Measurements from ENCODE around the gene ST7. TPM values are rescaled to one million over a fixed set of nuclear protein-coding genes. Genes with fewer than 3 reads are reported as not detected.

Gene ST7
- total RNA-seq, 4 donors from 2014 or later, result 23.7 to 29.5 (median 25.5) TPM

DNA sequence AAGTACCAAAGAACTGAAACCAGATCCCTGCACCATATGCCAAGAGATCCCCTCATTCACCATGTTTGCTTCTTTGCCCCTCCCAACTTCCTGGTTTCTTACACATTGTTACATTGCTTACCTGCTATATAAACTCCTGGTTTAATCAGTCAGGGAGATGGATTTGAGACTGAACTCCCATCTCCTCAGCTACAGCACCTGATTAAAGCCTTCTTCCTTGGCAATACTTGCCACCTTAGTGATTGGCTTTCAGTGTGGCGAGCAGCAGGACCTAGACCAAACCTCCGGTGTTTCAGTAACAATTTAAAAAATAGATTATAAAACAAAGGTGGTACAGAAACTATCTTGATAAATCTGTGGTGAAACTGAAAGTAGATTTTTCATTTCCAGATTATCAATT, 122.6 kb downstream of the ST7 start:
- TF ChIP-seq, protein P1, sequence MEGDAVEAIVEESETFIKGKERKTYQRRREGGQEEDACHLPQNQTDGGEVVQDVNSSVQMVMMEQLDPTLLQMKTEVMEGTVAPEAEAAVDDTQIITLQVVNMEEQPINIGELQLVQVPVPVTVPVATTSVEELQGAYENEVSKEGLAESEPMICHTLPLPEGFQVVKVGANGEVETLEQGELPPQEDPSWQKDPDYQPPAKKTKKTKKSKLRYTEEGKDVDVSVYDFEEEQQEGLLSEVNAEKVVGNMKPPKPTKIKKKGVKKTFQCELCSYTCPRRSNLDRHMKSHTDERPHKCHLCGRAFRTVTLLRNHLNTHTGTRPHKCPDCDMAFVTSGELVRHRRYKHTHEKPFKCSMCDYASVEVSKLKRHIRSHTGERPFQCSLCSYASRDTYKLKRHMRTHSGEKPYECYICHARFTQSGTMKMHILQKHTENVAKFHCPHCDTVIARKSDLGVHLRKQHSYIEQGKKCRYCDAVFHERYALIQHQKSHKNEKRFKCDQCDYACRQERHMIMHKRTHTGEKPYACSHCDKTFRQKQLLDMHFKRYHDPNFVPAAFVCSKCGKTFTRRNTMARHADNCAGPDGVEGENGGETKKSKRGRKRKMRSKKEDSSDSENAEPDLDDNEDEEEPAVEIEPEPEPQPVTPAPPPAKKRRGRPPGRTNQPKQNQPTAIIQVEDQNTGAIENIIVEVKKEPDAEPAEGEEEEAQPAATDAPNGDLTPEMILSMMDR (IDR thresholded peaks at IDR 0.05), result no peak
- no peak for ATAC-seq (ENCODE audit: low FRiP score)
- no peak for DNase-seq (ENCODE audit: low spot score)

GRCh38 chr7:117076426-117076943, 123.2 kb downstream of the ST7 start:
- DNase-seq (ENCODE audit: low spot score) (no peak), ATAC-seq (ENCODE audit: low FRiP score) (no peak)
- TF ChIP-seq, protein P1 (IDR thresholded peaks at IDR 0.05), result no peak

- no peak for ATAC-seq (ENCODE audit: low FRiP score)
- no peak for DNase-seq (ENCODE audit: low spot score)
- TF ChIP-seq, protein P1 (IDR thresholded peaks at IDR 0.05), result no peak
Observed at GRCh38 chr7:117077658-117078057, 124.4 kb downstream of the ST7 start.

DNA sequence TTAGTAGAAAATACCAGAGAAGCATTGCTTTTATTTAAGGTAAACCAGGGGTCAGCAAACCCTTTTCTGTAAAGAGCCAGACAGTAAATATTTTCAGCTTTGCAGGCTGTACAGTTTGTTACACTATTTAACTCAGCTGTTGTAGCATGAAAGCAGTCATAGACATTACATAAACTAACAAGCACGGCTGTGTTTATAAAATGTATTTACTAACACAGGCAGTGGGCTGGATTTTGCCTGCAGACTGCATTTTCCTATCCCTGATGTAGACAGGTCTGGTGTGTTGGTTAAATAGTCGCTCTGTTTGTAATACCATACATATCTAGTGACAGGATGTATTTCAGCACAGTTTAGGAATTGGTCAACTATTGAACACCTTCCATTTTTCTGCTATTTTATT, 129.3 kb downstream of the ST7 start:
- ATAC-seq (ENCODE audit: low FRiP score) (no peak), DNase-seq (ENCODE audit: low spot score) (no peak)
- TF ChIP-seq, protein P1 (IDR thresholded peaks at IDR 0.05), result no peak

GRCh38 chr7:117083648-117084047, 130.3 kb downstream of the ST7 start:
- no peak for ATAC-seq (ENCODE audit: low FRiP score)
- TF ChIP-seq, protein P1 (IDR thresholded peaks at IDR 0.05), result no peak

GRCh38 chr7:117084286-117084685, 131.0 kb downstream of the ST7 start:
- TF ChIP-seq, protein P1 (IDR thresholded peaks at IDR 0.05), result no peak
- no peak for ATAC-seq (ENCODE audit: low FRiP score)
- DNase-seq (ENCODE audit: low spot score), result no peak

More at GRCh38 chr7:117083648-117084047, 130.3 kb downstream of the ST7 start:
- DNase-seq (ENCODE audit: low spot score), result no peak

- TF ChIP-seq, protein P1 (IDR thresholded peaks at IDR 0.05), result no peak
- DNase-seq (ENCODE audit: low spot score), result no peak
- ATAC-seq (ENCODE audit: low FRiP score), result no peak
Observed at GRCh38 chr7:117085275-117085674, 132.0 kb downstream of the ST7 start.

All from omental fat pad (tissue), 4 donors.